HepG2 (cell line): Measurements from ENCODE around the gene PPP1R27. TPM values are rescaled to one million over a fixed set of nuclear protein-coding genes. Genes with fewer than 3 reads are reported as not detected.

Experiments used
- BATF2 ChIP-seq: sonication (generic); formaldehyde crosslinking; IDR thresholded peaks from 2 replicates; pipeline ENCODE4 v1.8.0; 2022; ENCODE audit warnings: mild to moderate bottlenecking, missing genetic modification reagents, moderate library complexity
- CENPBD1 ChIP-seq: sonication (generic); formaldehyde crosslinking; IDR thresholded peaks from 2 replicates; pipeline ENCODE4 v1.8.0; 2022; ENCODE audit warnings: missing genetic modification reagents, low read depth, mild to moderate bottlenecking, borderline replicate concordance
- GMEB2 ChIP-seq: IDR thresholded peaks from 2 replicates; pipeline ENCODE4 v1.6.1; 2016; ENCODE audit warnings: missing biosample characterization, missing genetic modification reagents, low read depth
- MAFG ChIP-seq: sonication (generic); formaldehyde crosslinking; IDR thresholded peaks from 2 replicates; pipeline ENCODE4 v1.5.1; 2020; ENCODE audit warnings: mild to moderate bottlenecking, missing genetic modification reagents
- MBNL3 ChIP-seq: fragments of 250-450 bp; sonication (Bioruptor Pico); conservative IDR thresholded peaks from 2 replicates; pipeline ENCODE4 v1.8.0; 2022; ENCODE audit warnings: mild to moderate bottlenecking, inconsistent platforms
- MIER2 ChIP-seq: IDR thresholded peaks from 2 replicates; pipeline ENCODE4 v1.6.1; 2016; ENCODE audit warnings: missing biosample characterization, missing genetic modification reagents
- NFYC ChIP-seq: IDR thresholded peaks from 2 replicates; pipeline ENCODE4 v1.6.1; 2016; ENCODE audit warnings: missing genetic modification reagents, missing compliant biosample characterization
- ONECUT2 ChIP-seq: sonication (generic); formaldehyde crosslinking; IDR thresholded peaks from 2 replicates; pipeline ENCODE4 v1.4.0; 2020; ENCODE audit warnings: missing genetic modification reagents
- SCMH1 ChIP-seq: sonication (generic); formaldehyde crosslinking; IDR thresholded peaks from 2 replicates; pipeline ENCODE4 v1.9.0; 2021; ENCODE audit warnings: missing genetic modification reagents, mild to moderate bottlenecking, borderline replicate concordance
- SMAD3 ChIP-seq: sonication (generic); formaldehyde crosslinking; IDR thresholded peaks from 2 replicates; pipeline ENCODE4 v1.4.0; 2020; ENCODE audit warnings: missing genetic modification reagents
- SNAI1 ChIP-seq: sonication (generic); formaldehyde crosslinking; IDR thresholded peaks from 2 replicates; pipeline ENCODE4 v1.5.0; 2020; ENCODE audit warnings: mild to moderate bottlenecking, missing genetic modification reagents, borderline replicate concordance
- TBP ChIP-seq: sonication (generic); formaldehyde crosslinking; IDR thresholded peaks from 2 replicates; pipeline ENCODE4 v1.5.0; 2020; ENCODE audit warnings: missing genetic modification reagents
- THAP8 ChIP-seq: sonication (generic); formaldehyde crosslinking; IDR thresholded peaks from 2 replicates; pipeline ENCODE4 v1.5.1; 2020; ENCODE audit warnings: missing genetic modification reagents, mild to moderate bottlenecking, borderline replicate concordance
- XBP1 ChIP-seq: sonication (generic); formaldehyde crosslinking; IDR thresholded peaks from 2 replicates; pipeline ENCODE4 v1.5.0; 2020; ENCODE audit warnings: missing genetic modification reagents
- ZMYM3 ChIP-seq: sonication (generic); formaldehyde crosslinking; IDR thresholded peaks from 2 replicates; pipeline ENCODE4 v1.5.1; 2020; ENCODE audit warnings: mild to moderate bottlenecking, missing genetic modification reagents
- ZNF143 ChIP-seq: sonication (generic); formaldehyde crosslinking; IDR thresholded peaks from 2 replicates; pipeline ENCODE4 v1.4.0; 2020; ENCODE audit warnings: missing genetic modification reagents
- ZNF230 ChIP-seq: sonication (generic); formaldehyde crosslinking; IDR thresholded peaks from 2 replicates; pipeline ENCODE4 v1.4.0; 2020; ENCODE audit warnings: mild to moderate bottlenecking, missing genetic modification reagents
- ZNF446 ChIP-seq: sonication (generic); formaldehyde crosslinking; IDR thresholded peaks from 2 replicates; pipeline ENCODE4 v1.5.0; 2020; ENCODE audit warnings: mild to moderate bottlenecking, missing genetic modification reagents
- ZNF670 ChIP-seq: sonication (generic); formaldehyde crosslinking; IDR thresholded peaks from 2 replicates; pipeline ENCODE4 v1.8.0; 2022; ENCODE audit warnings: mild to moderate bottlenecking, missing genetic modification reagents, borderline replicate concordance
- ZNF781 ChIP-seq: sonication (generic); formaldehyde crosslinking; IDR thresholded peaks from 2 replicates; pipeline ENCODE4 v1.5.1; 2020; ENCODE audit warnings: borderline replicate concordance, mild to moderate bottlenecking, missing genetic modification reagents; ENCODE audit errors: not compliant biosample characterization
- polyA plus RNA-seq, 8 experiments: library from polyadenylated mRNA; depleted of rRNA in 3 of 8; stranded (reverse) in 7 of 8; unstranded in 1 of 8; fragments of >200 nt; fragmentation: Illumina TruSeq in 4 of 8; extraction: Trizol in 4 of 8; gene quantifications; 2 replicates each; pipeline versions ENCODE4 v1.2.1 to v1.2.3, GENCODE V29; 2011 to 2016; ENCODE audit warnings: low read depth in 4 of 8, missing spikeins in 1 of 8, mixed read lengths in 1 of 8; ENCODE audit not compliant: insufficient read depth in 1 of 8
- total RNA-seq, 5 experiments: library from RNA; depleted of rRNA; stranded (reverse); fragments of >200 nt; fragmentation: Illumina TruSeq; extraction: Trizol; gene quantifications; 2 replicates each; pipeline ENCODE4 v1.2.3, GENCODE V29; 2016; ENCODE audit warnings: low read depth in 1 of 5
- TF ChIP-seq, protein P1 (sequence below): sonication (generic); formaldehyde crosslinking; IDR thresholded peaks from 2 replicates; pipeline ENCODE4 v1.5.0; 2020; ENCODE audit warnings: mild to moderate bottlenecking, missing genetic modification reagents
- TF ChIP-seq, protein P2 (sequence below): sonication (generic); formaldehyde crosslinking; IDR thresholded peaks from 2 replicates; pipeline ENCODE4 v1.8.0; 2022; ENCODE audit warnings: mild to moderate bottlenecking, missing genetic modification reagents; ENCODE audit not compliant: insufficient replicate concordance

PPP1R27 gene
- total and polyA plus RNA-seq, 2 of the 13 experiments (the other 11 are each of a cell fraction or from before 2014, with no cell fraction given), result 0.17 to 1.00 TPM

DNA sequence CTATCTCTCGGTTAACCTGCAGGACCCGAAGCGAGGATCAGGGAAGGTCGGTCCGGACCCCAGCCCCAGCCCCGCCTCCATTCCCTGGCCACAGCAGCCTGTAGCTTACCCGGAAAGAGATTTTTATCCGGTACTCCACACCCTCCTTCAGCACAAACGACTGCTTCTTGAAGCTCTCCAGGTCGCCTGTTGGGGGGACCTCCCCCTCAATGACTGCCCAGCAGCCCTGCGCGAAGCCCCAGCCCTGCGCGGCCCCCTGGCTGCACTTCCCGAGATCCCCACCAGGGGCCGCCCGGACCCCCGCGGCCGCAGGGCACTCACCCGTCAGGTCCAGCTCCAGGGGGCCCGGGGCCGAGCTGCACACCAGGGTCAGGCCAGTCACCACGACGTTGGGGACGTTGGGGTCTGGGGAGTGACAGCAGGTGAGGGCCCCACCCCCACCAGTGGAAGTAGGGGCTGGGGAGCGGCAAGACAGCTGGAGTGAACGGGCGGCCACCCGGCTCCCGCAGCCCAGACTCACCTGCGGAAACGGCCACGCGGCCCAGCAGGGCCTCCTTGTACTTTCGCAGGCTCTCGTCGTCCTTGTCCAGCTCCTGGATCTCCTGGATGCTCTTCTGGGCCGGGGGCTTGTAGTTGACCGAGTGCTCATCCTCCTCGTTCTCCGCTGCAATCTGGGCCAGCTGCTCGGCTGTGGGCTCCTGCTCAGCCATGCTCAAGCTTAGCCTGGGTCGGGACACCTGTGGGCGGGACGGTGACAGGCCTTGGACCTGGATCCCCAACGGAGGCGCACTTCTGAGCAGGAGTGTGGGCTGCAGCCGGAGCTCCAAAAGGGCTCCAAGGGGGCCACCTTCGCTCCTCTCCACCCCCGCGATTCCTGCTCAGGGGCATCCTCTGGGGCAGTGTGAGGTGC, 34.6 kb upstream of the PPP1R27 start (continued):
- TF ChIP-seq, protein P1, sequence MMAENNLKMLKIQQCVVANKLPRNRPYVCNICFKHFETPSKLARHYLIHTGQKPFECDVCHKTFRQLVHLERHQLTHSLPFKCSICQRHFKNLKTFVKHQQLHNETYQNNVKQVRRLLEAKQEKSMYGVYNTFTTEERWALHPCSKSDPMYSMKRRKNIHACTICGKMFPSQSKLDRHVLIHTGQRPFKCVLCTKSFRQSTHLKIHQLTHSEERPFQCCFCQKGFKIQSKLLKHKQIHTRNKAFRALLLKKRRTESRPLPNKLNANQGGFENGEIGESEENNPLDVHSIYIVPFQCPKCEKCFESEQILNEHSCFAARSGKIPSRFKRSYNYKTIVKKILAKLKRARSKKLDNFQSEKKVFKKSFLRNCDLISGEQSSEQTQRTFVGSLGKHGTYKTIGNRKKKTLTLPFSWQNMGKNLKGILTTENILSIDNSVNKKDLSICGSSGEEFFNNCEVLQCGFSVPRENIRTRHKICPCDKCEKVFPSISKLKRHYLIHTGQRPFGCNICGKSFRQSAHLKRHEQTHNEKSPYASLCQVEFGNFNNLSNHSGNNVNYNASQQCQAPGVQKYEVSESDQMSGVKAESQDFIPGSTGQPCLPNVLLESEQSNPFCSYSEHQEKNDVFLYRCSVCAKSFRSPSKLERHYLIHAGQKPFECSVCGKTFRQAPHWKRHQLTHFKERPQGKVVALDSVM (CRISPR knock-in tag), result no peak
- TF ChIP-seq THAP8 (CRISPR knock-in tag) (no peak), BATF2 (CRISPR knock-in tag) (peak; percentile 85), XBP1 (CRISPR knock-in tag) (no peak), CENPBD1 (CRISPR knock-in tag) (no peak), SMAD3 (CRISPR knock-in tag) (0 out of 2 replicates have a peak, but pooled peaks have one; percentile 21), ZNF446 (CRISPR knock-in tag) (no peak; the same call in 1 of the 2 replicates), ZMYM3 (CRISPR knock-in tag) (no peak), MAFG (CRISPR knock-in tag) (no peak), ONECUT2 (CRISPR knock-in tag) (no peak), NFYC (no peak), ZNF230 (CRISPR knock-in tag) (peak; percentile 53; the same call in 1 of the 2 replicates), GMEB2 (no peak), MIER2 (CRISPR knock-in tag) (no peak), SCMH1 (CRISPR knock-in tag) (no peak), ZNF670 (CRISPR knock-in tag) (0 out of 2 replicates have a peak, but pooled peaks have one; percentile 6), TBP (CRISPR knock-in tag) (no peak), MBNL3 (CRISPR knock-in tag) (no peak), ZNF143 (CRISPR knock-in tag) (peak; percentile 39; the same call in 1 of the 2 replicates), ZNF781 (peak; percentile 12), SNAI1 (CRISPR knock-in tag) (0 out of 2 replicates have a peak, but pooled peaks have one; percentile 48)
- TF ChIP-seq, protein P2, sequence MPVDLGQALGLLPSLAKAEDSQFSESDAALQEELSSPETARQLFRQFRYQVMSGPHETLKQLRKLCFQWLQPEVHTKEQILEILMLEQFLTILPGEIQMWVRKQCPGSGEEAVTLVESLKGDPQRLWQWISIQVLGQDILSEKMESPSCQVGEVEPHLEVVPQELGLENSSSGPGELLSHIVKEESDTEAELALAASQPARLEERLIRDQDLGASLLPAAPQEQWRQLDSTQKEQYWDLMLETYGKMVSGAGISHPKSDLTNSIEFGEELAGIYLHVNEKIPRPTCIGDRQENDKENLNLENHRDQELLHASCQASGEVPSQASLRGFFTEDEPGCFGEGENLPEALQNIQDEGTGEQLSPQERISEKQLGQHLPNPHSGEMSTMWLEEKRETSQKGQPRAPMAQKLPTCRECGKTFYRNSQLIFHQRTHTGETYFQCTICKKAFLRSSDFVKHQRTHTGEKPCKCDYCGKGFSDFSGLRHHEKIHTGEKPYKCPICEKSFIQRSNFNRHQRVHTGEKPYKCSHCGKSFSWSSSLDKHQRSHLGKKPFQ, result no peak
